Measurements from ENCODE around the gene DAZAP1.

Gene DAZAP1

DNA sequence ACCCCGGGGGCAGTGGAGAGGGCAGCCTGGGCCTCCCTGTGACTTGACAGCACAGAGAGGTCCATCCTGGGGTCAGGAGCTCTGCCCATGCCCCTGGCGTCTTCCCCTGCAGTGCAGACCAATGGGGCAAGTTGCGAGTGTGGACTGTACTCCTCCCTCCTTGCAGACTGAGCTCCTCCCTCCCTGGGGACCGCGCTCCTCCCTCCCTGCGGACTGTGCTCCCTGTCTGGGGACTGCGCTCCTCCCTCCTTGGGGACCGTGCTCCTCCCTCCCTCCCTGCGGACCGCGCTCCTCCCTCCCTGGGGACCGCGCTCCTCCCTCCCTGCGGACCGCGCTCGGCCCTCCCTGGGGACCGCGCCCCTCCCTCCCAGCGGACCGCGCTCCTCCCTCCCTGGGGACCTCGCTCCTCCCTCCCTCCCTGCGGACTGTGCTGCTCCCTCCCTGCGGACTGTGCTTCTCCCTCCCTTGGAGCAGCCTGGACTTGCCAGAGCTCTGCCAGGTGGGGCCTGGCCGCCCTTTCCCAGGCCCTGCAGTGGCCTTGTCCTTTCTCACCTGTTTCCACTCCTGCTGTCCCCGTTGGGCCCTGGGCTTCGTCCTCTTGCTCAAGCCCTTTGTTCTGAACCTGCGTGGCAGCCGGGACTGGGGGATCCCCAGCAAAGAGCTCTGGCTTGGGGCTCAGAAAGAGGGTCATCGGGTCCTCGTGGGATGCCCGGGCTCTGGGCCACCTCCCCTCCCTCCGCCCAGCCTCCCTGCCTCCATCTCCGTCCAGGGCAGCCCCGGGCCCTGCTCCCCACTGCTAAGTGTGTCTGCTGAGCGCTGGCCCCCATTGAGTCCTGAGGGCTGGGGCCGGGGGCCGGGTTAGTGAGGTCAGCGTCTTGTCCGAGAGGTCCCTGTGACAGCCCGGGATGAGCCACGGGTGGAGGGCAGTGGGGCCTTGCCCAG is 12.9 kb upstream of the DAZAP1 start:
- no peak for DNase-seq

DNA sequence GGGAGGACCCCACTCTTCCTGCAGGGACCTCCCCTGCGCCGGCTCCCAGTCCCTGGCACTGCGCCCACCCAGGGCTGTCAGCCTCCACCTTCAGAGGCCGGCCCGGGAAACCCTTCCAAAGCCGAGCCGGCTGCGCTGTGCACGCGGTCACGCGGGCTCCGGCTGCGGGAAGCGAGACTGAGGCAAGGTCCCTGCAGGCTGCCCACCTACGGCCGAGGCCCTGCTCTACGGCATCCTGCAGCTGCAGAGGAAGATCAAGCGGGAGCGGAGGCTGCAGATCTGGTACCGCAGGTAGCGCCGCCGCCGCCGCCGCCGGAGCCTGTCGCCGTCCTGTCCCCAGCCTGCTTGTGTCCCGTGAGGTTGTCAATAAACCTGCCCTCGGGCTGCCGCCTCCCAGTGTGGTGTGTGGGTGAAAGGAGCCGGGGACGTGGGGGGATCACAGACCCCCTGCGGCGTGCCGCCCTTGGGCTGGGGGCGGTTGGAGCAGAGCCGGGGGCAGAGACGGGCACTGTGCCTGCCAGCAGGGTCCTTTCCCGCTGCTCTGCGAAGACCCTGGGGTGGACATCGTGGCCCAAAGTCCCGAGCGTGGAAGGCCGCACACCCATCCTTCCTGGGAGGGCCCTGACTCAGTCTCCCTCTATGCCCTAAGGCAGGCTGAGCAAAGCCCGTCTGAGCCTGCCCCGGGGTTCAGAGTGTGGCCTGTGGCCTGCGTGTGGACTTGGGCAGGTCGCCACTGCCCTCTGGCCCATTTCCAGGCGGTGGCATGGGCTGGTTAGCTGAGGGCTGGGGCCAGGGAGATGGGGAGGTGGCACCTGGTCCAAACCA is 12.0 kb upstream of the DAZAP1 start:
- no peak for DNase-seq

DNA sequence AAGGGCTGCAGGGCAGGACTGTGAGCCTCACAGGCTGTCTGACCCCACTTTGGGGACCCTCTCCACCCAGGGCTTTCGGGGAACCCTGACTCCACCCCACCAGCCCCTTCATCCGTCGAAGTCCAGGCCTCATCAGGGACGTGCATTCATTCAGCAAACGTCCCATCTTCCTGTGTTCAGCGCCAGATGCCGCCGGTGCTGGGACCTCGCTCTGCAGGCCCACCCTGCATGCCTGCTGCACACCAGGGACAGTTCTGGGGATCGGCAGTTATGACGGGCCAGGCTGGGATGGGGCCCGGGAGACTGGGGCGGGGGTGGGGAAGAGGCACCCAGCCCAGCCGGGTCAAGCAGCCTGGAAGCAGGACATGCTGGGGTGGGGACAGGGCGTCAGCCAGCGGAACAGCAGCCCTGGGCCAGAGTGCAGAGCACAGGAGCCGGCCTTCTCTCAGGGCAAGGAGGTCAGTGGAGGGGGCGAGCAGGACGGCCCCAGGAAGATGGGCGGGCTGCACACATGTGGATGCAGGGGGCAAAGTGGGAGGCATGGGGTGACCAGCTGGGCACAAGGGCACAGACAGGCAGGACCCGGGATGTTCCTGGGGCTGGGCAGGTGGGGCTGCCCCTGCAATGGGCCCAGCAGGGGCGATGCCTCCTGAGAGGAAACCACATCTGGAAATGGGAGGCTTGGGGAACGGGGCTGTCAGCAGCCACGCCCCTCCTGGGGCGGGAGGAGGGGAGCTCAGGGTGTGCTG is 11.2 kb upstream of the DAZAP1 start:
- no peak for DNase-seq

DNA sequence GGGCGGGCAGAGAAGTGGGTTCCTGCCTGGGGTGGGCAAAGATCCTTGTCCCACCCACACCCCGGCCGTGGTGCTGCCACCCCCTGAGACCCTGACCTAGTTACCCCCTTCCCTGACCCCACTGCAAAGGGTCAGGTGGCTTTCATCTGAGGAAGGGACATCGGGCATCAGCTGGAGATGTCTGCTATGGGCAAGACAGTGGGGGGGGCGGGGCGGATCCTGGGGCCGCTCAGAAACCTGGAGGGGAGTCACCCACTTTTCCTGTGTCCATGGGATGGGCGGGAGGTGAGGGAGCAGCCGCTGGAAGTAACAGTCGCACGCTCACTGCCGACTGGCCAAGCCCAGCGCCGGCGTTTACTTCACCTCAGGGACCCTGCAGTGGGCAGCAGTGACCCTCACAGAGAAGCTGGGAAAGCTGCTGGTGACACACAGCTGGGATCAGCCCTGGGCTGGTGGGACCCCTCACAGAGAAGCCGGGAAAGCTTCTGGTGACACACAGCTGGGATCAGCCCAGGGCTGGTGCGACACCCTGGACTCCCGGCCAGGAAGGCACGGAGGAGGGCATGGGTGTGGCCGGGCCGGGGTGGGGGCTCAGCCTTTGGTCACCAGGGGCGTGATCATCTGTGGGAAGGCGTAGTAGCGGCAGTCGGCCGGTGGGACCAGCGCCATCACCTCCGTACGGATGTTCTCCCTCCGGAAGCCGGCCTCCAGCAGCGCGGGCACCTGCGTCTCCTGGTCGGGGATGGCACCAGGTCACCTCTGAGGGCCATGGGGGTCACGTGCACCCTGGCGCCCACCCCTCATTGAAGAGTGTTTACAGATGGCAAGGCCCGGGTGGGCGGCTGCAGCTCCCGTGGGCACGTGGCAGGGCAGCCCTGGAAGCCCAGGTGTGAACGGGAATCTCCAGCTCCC is 10.4 kb upstream of the DAZAP1 start:
- DNase-seq, result no peak

DNA sequence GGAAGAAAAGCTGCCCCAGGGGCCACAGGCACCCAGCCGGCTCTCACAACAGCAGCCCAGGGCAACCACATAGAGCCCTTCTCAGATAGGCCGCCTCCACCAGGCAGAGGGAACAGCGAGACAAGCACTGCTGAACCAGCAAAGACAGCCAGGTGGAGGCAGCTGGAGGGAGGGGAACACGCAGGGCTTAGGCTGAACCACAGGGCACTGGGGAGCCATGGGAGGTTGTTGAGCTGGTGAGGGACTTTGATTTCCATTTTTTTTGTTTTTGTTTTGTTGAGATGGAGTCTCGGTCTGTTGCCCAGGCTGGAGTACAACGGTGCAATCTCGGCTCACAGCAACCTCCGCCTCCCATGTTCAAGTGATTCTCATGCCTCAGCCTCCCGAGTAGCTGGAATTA is 9.5 kb upstream of the DAZAP1 start:
- DNase-seq, result no peak

DNA sequence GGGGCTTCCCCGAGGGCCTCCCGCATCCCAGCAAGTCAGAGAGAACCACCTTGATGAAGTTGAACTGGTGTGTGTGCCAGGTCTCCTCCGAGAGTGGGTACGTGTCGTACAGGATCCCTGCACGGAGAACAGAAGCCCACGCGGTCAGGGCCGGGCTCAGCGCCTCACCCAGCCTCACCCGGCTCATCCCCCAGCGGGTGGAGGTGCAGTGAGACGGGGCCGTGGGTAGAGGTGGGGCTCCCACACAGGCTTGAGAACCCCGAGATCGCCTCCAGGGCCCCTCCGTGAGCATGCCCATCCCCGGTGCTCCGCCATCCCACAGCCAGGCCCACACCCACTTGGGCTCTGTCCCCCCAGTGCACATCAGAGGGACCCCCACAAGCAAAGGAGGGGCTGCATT is 8.3 kb upstream of the DAZAP1 start:
- no peak for DNase-seq

DNA sequence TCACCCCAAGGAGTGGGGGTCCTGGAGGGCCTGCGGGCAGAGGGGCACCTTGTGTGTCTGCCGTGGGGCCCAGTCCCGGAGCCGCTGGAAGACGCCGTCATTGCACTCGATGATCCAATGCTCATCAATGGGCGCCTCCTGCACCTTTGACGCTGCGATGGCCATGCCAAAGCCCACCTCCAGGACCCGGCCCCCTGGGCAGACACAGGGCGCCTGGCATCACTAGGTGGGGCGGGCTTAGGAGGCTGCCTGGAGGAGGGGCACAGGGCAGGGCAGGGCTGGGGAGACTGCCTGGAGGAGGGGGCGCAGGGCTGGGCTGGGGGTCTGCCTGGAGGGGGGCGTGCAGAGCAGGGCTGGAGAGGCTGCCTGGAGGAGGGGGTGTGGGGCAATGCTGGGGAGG is 7.6 kb upstream of the DAZAP1 start:
- DNase-seq, result no peak

DNA sequence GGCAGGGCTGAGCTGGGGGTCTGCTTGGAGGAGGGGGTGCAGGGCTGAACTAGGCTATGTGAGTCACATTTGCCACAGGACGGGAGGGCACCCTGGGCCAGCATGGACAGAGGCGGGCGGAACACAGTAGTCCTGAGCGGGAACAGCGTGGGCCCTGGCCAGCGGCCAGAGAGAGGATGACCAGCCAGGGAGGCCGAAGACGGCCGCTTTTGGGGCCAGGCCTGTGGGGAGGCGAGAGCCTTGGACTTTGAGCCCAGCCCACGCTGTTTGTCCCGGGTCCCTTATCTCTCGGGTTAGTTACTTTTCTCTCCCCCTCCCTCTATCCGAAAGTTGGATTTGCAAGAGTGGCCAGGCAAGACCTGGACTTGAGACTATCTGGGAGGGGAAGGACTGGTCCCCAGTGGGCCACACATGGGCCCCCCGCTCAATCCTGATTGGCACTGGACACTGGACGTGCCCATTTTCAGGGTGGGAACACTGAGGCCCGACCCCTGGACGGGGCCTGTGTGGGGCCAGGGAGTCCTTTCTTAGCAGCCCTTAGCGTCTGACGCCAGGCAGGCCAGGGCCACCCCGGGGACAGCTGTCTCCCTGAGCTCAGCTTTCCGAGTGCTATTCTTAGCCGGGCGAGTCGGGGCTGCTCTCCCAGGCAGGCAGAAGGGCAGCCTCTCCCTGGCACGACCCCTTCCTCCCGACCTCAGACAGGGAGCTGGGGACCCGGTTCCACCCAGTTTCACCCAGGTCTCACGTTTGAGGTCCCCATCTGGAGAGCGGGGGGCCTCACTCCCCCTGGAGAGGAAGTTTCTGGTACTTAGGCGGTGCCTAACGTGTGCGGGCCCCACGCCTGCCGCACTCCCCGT is 6.9 kb upstream of the DAZAP1 start:
- no peak for DNase-seq

DNA sequence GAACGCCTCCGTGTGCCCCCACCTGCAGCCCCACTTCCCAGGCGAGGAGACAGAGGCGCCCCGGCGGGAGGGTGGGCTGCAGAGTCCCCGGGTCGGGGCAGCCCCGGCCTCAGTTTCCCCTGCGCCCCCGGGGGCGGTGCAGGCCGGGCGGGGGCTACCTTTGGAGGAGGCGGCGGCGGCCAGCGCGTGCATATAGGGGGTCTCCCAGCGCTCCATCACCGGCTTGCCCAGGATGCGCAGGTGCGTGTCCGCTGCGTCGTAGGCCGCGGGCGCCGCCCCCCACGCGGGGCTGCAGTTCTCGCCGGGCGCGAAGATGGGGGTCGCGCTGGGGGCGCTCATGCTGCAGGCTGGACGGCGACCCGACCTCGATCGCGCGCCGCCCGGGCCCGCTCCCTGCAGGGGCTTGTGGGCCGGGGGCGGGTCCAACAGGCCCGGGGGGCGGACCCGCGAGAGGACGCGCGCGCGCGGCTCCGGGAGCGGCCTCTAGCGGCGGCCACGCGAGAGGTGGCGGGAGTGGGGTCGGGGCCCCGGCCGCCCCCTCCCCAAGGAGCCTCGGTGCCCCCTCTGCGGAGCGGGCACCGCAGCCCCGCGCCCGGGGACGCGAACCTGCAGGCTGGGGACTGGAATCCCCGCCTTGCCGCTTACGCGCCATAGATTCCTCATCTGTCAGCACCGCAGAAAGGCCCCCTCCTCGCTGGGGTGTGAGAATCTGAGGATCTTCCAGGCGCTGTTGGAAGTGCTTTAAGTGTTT is 6.1 kb upstream of the DAZAP1 start, which contains the start of gene GAMT:
Gene GAMT, minus strand, starts transcription at position 405 of the 751 bp plus-strand sequence. Its CDS starts 66 bp downstream, at position 339.
- DNase-seq, result peak; percentile 40

DNA sequence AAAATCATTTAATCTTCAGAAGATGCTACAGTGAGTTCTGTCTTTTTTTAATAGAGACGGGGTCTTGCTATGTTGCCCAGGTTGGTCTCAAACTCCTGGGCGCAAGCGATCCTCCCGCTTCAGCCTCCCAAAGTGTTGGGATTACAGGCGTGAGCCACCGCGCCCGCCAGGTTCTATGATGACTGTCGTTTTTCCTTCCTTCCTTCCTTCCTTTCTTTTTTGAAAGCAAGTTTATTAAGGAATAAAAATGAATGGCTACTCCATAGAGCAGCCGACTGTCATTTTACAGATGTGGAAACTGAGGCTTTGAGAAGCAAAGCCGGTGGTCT is 5.5 kb upstream of the DAZAP1 start:
- DNase-seq, result no peak

DNA sequence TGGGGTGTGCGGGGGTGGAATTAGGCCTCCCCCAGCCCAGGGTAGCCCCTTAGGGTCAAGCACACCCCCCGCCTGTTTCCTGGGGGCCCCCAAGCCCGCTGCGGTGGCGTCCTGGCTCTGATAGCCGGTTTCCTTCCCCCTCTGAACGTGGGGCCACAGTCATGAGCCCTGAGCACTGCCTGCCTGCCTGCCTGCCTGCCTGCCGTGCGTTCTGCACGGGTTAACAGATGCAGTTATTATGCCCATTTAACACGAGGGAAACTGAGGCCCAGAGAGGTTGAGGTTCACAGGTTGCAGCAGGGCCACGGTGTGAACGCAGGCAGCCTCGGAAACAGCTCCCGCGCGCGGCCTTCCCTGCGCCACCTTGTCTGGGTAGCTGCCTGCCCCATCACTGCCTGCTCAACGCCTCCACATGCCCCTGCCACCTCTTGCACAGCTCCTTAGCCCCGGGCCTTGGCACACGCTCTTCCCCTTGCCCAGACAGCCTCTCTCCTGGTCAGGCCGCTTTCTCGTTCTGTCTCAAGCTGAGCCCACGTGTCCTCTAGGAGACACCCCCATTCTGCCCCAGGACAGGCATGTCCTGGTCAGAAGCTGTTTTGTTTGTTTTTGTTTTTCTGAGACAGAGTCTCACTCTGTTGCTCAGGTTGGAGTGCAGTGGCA is 4.8 kb upstream of the DAZAP1 start:
- DNase-seq, result no peak

DNA sequence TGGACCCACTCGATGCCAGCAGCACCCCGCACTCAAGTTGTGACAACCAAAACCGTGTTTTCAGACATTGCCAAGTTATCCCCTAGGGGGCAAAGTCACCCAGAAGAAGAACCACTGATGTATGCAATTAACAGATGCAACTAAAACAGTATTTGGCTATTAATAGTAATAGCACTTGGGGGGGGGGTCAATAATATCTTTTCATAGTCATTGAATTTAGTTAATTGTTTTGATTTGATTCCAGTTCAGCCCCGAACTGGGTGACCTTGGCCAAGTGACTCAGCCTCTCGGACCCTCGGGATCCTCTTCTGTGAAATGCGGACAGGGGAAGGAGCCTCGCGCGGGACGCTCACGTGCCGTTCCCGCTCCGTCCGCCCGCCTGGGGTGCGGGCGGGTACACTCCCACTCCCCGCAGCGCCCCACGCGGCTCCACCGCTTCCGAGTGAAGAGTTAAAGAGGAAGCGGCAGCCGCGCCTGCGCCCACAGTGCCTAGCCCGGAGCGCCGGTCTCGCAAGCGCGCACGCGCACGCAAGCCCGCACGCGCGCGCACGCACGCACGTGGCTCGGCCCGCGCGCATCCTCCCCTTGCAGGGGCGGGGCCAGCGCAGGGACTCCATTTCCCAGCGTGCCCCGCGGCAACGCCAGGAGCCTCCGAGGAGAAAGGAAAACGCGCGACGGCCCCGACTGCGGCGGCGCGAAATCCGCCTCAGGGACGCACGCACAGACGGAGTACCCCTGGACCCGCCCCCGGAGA is 435 bp upstream of the DAZAP1 start:
- peak; percentile 99 for DNase-seq

DNA sequence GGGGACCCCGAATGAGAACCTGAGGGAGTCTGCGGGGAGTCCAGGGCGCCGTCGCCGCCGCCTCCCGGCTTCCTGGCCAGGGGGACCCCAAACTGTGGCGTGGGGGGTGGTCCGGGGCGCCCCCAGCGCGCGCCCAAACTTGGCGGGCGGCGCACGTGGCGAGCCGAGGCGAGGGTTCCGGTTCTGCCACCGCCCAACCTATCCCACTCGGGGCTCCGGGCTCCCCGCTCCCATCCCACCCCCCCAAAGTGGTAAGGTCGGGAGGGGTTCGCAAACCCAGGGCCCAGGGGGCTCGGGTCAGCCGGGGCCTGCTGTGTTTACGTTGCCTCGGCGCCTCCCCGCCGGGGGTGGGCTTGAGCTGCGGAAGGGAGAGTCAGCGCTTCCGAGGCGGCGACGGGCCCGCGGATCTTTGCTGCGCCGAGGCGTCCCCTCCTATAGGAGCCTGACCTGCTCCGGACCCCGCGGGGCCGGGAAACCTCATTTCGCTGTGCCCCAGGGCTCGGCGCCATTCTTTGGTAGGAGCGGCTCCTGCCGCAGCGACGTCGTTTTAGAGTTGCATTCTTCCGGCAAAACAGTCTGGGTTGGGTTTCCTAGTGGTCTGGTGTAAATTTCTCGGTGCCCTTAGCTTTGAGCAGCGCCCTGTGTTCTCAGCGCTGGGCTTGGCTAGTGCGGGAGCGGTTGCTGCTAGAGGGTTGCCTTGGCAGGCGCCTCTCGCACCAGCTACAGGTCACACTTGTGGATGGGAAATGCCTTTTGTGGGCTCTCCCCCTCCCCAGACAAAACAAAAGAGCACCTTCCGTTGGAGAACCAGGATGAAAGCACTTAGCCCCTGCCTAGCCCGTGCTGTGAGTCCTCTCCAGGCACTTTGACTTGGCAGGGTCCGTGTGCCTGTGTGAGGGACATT is 1.2 kb downstream of the DAZAP1 start:
- peak; percentile 34 for DNase-seq

DNA sequence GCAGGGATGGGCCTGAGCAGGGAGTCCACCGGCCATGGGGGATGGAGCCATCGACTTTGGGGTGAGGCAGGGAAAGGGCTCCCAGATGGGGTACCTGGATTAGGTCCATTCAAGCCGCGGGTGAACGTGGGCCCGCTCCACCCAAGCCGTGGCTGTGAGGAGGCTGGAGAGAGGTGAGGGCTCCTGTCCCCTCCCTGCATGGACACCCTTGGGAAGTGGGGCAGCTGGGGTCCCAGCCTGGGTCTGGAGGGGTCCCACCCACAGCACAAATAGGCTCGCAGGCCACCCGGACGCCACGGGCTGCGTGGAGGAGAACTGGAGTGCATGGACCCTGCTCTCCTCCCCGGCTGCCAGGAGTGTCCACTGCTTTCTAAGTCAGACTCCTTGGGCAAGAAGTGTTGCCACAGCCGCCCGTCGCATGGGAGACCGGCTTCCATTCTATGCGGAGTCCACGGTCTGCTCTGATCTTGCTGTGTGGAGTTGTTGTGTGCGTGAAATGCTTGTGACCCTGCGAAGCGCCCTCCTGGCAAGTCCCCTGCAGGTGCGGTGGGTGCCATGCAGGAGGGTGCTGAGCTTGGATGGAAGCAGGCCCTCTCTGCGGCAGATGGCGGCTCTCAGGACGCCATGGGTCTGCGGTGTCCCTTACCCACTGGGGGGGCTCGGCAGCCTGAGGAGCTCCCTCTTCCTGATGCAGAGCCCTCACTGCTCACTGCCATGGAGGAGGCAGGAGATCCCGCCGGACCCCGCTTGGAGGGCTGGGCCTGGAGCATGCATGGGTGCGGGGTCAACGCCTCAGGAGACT is 2.0 kb downstream of the DAZAP1 start:
- DNase-seq, result no peak

DNA sequence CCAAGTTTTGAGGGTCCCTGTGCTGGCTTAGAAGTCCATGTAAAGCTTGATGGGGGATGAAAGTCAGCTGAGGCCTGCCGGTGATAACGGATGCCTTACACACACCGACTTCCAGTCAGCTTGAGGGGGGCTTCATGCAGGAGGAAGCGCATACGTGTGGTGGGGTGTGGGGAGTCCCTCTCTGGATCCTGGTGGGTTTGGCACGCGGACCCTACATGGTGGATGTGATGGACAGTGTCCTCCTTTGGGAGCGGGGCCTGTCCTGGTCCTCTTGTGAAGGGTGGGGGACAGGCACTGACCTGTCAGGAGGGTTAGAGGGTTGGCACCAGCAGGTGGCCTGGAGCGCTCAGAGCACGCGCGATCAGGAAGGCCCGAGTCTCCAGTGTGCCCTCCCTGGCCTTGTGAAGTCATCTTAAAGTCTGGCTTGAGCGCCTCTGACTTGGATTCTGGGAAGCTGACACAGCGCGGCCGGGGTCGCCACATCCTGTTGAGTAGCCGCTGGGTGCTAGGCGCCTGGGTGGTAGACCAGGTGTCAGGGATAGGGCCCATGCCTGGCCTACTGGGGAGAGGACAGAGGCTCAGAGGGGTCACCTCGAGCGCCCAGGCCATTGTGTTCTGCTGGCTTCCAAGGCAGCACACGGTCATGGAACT is 2.9 kb downstream of the DAZAP1 start:
- no peak for DNase-seq

DNA sequence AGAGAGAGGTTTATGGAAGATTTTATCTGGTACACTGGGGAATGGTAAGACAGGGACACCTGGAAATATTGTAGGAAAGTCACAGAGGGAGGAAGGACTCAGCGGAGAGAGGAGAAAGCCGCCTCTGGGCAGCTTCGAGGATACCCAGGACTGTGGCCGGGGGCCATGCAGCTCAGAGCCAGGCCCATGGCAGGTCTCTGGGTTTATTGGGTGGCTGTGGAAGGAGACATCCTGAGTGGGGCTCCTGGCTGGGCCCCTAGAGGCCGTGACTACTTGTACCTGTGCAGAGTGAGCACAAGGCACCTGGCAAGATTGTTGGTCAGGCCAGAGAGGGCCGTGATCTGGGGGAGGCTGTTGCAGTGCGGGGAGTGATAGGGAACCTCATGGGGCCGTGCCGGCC is 3.4 kb downstream of the DAZAP1 start:
- no peak for DNase-seq
